SKM-1 (cell line): ENCODE measurements around the gene TMTC1.

ENCODE experiments used
- DNase-seq: peaks from one replicate; lab custom pipeline; 2025; ENCODE audit not compliant: unreplicated experiment; lab: John Stamatoyannopoulos, UW

The TMTC1 gene

DNA sequence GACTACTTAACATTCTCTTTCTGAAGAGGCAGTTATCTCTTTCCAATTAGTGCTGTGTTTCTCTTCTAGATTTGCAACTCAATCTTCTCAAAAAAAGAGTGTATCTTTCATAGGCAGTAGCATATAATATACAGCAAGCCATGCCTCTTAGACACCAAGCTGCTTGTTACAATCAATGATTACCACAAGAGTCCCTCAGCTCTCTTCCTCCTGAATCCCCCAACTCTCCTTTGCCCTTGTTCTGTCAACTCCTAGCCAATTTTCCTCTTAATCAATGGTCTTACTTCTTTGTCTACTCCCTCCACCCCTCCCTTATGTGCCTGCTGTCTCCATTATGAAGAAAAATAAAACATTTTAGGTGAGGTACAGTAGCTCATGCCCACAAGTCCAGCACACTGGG, 2.6 kb downstream of the TMTC1 start:
- no peak for DNase-seq

DNA sequence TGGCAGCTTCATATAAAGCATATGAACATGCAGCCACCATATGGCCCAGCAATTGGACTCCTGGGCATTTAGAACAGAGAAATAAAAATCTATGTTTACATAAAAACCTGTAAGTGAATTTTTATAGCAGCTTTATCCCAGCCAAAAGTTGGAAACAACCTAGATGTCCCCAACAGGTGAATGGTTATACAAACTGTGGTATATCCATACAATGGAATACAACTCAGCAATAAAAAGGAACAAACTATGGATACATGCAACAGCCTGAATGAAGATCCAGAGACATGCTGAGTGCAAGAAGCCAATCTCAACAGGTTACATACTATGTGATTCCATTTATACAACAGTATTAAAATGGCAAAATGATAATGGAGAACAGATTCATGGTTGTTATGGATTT, 3.7 kb downstream of the TMTC1 start:
- no peak for DNase-seq

DNA sequence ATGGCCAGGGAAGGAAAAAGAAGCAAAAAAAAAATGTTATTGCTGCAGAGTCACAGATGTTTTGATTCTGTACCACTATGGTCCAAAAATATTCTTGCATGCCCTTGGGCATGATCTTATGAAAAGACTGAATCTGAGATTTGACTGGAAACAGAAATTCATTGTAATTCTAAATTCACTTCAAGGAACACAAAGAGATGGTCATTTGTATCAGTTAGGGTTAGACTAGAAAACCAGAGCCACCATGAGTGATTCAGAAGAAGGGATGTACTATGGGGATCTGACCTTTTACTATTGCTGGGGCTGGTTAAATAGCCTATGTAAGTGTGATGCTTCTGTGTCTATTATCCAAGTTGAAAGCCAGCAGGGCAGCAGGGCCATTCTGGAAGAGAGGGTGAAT, 5.2 kb downstream of the TMTC1 start:
- no peak for DNase-seq

DNA sequence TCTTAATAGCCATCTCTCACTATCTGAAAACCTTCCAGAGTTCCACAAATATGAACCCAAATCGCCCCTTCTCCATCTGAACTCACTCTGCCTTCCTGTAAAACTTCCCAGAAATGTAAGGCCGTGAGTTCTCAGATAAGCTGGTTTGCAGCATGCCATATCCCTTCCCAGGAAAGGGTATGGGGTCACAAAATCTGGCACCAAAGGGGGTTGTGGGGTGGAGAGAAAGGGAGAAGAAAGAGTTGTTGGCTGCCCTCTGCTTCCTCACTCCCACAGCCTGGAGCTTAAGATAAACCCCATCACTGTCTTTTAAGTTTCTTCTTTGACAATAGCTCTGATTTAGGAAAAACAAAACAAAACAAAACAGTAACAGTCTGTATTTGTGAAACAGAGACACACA, 10.7 kb downstream of the TMTC1 start:
- DNase-seq: no peak

DNA sequence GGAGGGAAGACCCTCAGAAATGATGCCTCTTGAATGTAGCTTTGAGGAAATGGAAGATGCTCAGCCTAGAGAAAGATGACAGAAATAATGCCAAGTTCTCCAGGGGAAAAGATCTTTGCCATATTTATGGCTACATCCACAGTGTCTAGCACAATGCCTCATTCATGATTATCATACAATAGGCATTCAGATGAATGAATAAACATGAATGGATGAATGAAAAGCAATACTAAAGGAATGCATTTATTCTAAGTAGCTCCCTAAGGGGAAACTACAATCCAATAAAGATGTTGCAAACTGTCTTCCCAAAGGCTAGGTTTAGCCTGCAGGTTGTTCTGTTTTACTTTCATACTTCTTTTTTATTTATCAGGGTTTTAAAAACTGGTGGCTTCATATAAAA, 12.0 kb downstream of the TMTC1 start:
- DNase-seq: no peak

DNA sequence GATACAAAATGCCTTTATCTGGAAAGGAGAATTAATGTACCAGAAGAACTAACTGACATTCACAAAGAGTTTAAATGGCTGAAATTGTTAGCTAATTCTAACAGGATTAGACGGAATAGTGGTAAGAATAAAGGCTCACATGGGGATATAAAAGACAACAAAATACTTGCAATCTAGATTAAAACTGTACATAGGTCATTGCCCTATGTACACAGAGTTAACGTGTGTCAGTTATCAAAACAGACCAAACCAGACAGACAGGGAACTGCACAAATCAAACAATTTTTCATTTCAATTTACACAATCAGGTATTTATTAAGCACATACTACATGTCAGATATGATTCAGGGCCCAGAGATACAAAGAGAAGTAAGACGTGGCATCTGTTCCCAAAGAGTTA, 12.6 kb downstream of the TMTC1 start:
- no peak for DNase-seq

DNA sequence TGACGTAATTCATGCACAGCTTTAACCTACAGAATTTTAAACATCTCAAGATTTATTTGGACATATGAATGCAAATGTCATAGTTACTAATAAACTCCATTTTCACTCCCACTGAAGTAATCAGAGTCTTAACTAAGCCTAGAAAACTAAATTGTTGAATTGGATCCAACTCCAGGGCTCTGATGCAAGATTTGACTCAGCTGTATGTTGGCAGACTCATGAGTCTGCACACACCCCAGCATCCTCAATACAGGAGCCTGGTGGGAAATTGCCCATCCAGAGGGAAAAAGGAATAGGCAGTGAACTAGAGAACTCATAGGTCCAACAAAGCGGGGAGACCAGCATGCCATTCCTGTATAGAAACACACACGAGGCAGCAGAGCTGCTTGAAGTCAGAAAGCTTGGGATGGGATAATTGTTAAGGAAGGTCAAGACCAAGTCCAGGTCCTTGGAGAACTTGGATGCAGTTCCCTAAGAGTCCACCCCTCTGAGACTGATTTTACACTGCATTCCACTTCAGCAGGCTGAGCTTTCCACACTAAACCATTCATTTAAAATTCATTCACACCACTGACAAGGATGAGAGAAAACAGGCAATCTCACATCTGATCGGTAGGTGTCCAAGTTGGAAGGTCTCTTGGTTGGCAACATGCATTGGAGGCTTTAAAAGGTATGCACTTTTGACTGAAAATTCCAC, 14.4 kb downstream of the TMTC1 start:
- DNase-seq: no peak

DNA sequence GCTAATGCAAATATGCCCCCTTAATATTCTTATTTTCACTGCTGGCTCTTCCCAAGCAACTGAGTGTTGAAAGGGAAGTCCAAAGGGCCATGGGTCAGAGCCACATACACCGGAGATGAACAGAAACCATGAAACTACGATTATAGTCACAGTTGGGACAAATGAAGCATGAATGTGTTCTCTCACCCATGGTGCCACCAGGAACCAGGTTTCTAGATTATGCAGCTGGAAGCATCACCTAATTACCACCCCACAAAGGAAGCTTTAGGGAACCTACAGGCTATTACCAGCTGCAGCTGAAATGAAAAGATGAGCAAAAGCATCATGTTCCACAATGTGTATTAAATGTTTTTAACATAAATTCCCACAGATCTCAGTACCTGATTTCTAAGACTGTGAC, 15.4 kb downstream of the TMTC1 start:
- DNase-seq: no peak

DNA sequence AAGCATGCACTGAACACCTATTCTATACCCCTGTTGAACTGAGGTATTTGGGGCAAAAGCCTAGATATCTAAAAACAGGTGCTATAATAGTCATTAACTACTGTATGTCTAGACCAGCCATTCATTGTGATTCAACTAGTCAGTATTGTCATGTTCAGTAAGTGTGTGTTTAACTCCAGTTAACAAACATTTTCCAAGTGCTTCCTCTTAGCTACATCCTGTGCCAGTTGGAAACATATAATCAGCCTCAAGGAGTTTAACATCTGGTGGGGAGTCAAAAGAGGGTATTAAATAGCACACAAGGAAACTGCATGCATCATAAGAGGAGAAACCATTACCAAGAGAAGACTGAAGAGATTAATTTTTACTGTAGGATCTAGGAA, 20.4 kb downstream of the TMTC1 start:
- DNase-seq: no peak

DNA sequence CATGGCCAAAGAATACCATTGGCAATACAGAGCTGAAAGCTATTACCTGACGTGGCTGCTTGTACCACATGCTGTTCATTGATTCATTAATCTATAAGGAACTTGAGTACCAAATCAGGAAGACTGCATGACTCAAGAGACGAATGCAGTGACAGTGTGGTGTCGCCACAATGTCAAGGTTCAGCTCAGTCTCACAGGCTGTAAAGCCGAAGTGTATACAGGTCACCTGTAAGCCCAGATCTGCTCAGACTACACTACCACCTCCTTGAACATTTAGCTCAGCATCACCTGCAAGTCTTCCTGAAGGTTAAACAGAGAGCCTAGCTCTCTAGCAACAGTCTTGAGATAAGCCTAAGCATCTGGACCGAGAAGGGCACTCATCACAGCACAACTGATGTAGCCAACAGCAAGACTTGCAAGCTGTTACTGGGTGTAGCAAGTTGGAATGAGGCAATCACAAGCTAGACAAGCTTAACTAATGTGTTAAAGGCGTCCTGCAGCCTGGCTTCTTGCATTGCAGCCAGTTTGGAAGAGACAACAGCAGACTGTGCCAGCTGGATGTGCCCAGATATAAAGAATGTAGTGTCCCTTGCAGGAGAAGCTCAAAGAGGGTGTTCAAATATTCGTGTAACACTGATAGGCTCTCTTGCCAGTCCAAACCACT, 21.0 kb downstream of the TMTC1 start:
- no peak for DNase-seq

DNA sequence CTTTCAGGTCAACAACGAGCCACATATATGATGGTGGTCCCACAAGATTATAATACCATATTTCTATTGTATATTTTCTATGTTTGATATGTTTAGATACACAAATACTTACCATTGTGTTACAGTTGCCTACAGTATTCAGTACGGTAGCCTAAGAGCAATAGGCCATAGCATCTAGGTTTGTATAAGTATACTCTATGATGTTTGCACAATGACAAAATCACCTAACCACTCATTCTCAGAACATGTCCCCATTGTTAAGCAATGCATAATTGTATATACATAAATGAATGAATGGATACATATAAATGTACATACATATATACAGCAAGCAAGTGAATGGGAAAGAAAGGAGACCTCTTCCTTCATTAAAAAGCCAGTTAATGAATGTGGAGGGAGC, 23.8 kb downstream of the TMTC1 start:
- DNase-seq: no peak

DNA sequence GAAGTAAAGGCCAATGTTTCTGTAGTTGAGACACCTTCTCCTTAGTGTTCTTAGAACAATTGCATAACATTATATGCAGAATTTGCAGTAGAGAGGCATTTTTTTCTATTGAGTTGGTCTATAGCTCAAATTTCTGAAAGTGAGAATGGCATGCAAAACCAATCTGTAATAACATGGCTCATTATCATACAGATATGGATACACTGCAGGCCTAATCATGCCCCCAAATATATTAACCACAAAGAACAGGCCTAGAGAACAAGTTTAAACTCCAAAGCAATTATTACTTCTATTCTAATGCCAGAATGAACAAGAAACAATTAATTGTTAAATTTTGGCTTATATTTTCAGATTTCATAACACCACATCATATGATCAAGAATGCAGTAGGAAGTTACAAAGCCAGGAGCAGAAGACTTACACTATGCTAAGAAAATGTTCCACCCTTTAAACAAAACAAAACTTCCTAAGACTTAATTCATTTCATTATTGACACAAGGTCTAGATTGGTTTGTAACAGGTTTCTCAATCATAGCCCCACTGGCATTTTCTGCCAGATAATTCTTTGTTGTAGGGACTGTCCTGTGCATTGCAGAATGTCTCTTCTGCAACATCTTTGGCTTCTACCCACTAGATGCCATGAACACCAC, 26.9 kb downstream of the TMTC1 start:
- DNase-seq: no peak

DNA sequence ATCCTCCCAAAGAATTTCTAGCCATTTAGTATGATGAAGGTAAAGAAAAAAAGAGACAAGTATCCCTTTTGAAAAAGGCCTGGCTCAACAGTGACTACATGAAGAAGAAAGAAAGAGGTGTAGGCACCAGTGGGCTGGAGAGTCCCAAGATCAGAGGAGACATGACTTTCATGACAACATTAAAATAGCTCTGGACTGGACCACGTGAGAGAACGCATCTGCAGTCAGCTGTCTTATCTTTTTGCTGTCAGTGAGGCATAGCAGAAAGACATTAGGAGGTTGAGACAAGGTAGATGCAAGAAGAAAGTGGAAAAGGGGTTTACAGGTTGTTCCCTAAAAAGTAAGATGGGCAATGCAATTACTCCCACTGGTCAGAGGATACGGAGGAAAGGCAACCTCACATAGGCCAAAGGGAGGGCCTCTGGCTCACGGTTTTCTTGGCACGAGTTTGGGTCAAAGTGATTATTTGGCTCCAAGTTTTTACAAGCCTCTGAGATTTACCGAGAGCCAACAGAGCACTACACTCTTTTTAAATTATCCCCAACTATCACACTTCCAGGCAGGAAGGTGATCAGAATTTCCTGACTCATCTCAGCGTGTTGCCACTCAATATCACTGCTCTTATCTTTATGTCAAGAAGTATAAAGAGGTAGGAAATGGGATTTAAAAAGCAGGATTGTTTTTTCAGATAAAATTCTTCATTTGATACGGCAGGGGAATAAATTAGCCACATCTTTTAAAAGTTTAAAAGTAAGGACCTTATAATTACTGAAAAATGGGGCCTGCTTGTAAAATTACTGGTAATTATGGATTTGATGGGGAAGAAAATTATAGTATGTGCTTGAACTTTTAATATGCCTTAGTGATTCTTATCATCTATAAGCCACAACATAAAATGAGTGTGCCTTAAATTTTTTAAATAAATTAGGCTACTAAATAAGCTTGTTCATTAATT, 29.2 kb downstream of the TMTC1 start:
- DNase-seq: no peak

DNA sequence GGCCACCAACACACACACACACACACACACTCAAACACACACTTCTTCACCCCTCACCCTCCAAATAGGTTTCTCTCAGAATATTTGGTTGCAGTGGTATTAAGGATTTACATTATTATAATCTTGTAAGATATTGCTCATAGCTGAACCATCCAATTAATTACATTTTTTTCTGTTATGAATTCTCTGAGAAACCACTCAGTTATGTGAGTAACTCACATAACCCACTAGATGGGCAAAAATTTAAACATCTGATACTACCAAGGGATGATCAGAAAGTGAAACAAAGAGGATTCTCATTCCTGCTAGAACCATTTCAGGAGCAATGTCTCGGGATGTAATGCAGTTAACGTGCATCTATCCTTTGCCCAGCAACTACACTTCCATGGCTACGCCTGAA, 31.6 kb downstream of the TMTC1 start:
- DNase-seq: no peak

DNA sequence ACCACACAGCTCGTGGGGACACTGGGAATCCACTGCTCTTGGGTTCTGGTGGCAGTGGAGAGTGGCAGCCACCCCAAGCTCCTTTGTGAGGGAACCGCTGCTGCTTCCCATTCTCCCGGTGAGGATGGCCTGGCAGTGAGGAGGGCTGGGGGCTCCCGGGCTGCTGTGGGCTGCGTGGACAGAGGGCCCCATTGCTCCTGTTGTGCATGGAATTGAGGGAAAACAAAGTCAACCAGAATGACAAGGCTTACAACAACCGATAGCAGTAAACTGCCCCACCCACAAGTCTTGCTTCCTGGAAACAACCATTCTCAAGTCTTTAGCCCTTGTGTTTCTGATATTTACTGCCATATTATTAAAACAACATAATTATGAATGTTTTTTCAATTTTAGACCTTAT, 32.1 kb downstream of the TMTC1 start:
- DNase-seq: no peak

DNA sequence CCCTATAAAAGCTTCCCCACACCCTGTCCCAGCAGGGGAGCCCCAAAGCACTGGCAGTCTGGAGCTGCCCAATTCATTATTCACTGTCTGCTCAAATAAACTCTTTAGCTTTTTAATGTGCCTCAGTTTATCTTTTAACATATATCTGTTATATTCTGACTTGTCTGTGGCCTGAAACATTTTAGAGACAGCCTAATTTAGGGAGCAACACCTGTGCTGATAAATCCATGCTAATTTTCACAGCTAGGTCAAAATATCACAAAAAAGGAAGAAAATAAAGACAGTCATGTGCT, 32.9 kb downstream of the TMTC1 start:
- no peak for DNase-seq

DNA sequence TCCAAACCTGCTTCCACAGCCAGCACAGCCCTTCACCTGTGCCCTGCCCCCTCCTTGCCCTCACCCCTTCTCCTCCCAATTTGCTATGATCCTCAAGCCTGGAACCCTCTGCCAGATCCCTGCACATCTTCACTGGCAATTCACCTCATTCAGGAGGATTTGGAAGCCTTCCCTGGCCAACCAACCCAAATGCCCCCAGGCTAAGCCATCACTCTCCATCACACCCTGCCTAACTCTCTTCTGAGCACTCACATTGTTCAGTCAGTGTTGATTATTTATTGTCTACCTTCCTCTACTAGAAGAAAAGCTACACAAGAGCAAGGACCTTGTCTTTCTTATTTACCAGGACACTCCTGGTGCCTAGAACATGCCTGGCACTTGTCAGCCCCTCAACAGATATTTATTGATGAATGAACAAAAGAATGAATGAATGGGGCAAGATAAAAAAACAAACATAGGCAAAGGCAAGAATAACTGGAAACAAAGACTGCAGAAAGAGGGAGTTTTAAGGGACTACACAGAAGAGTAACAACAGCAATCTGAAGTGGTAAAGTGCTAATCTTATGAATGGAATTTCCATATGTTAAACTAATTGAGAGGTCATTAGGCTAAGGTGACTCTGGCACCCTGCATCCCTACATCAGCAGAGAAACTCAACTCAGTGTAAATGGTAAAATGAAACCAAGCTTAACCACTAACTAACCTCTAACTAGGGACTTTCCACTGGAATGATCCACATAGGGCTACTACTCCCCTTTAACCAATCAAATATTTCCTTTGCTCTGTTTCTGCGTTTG, 33.4 kb downstream of the TMTC1 start:
- no peak for DNase-seq

DNA sequence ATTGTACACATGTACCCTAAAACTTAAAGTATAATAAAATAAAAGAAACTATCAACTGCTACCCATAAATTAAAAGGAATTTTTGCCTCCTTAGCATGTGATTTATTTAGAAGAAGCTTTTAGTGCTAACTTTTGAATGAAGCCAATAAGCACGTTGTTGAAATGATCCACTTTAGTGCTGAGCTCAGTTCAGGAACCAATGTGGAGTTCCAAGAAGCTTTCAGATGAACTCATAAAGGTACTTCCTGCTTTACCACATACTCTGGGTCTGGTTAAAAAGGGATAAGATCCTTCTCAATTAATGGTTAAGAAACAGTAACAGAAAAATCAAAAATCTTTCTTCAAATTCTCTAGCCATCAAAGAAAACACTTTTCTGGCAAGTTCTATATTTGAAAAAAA, 39.4 kb downstream of the TMTC1 start:
- no peak for DNase-seq

DNA sequence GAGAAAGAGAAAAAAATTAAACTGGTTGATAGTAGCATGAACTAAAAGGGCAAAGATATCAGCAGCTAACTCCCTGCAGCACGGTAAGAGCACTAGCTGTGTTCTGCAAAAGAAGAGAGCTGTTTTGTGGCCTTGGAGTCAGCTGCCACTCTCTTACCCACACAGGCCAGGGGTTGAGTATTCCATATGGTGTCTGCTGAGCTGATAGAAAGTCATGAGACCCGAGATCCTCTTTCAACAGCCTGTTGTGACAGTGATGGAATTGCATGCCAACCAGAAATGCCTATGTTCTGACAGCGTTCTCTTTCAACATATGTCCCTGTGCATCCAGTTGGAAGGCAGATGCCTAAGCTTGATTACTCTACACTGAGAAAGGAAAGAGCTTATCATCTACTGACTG, 39.9 kb downstream of the TMTC1 start:
- no peak for DNase-seq

DNA sequence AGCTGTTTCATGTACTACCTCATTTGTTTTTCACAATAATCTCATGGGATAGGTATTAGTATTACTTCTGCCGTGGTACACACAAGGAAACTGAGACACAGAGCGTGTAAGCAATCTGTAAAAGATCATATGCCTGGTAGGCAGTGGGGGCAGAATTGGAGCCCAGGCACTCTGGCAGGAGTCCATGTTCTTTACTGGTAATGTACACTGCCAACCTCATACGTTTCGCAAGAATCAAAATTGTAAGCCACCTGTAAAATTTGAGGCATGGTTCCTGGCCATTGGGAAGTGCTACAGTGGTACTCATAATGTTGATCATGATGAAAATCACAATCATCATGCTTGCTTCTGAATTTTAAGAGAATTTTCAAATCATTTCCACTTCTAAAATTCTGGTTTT, 40.7 kb downstream of the TMTC1 start:
- DNase-seq: no peak

DNA sequence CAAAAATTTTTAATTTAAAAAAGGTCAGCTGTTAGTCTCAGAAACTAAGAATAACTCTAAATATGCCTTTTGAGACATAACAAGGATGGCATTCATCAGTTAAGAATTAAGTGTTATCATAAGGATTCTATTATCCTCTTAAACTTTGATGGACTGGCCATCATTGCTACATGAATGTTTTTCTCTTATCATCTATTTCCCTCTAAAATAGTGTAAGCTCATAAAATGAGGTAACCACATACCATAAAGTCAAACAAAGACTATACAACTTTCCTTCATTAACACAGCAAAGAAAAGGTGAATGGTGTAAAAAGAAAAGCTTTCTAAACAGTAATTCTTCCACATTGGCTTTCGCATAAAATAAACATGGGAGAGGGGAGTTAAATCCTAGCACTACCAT, 41.1 kb downstream of the TMTC1 start:
- DNase-seq: no peak
